ENCODE measurements around the gene COL9A2. TPM values are rescaled to one million over a fixed set of nuclear protein-coding genes. Genes with fewer than 3 reads are reported as not detected.

Gene COL9A2
- total and polyA plus RNA-seq, 2 donors (not counting 3 experiments of a cell fraction or from before 2014, with no cell fraction given), result 0.64 to 0.69 TPM

- CTCF ChIA-PET, result interaction anchor here (1.2 to 2.9 kb wide), 2 partner anchors 50 to 139 kb away, joined by 3 to 8 read pairs; no protein-coding TSS in a partner anchor
- peaks cover 10 to 17% of the 10 kb centered on the region in 2 experiments for H3K36me3 ChIP-seq (ENCODE audit: control insufficient read depth in 2 of 2, extremely low read depth in 1 of 2, insufficient read depth in 2 of 2, low read length in 2 of 2)
- no TSS peak for BruUV-seq (replicated peaks)
Observed at GRCh38 chr1:40265298-40265697, 51.8 kb downstream of the COL9A2 start.

More at GRCh38 chr1:40265298-40265697, 51.8 kb downstream of the COL9A2 start:
- DNase-seq (ENCODE audit: low read depth, low spot score), result no peak
- no peaks in the 10 kb centered on the region for H3K4me1 ChIP-seq (ENCODE audit: control insufficient read depth, extremely low read depth, insufficient read depth, low read length)
- no peaks in the 10 kb centered on the region for H3K9me1 ChIP-seq (replicated peaks; ENCODE audit: control insufficient read depth, extremely low read depth, insufficient read depth, low read length)
- no peak overlapping the region for H2AFZ ChIP-seq (ENCODE audit: low read depth, low read length)
- no peak overlapping the region for H3K9ac ChIP-seq (replicated peaks; ENCODE audit: extremely low read depth, insufficient read depth, low read length)
- H4K20me1 ChIP-seq (replicated peaks; ENCODE audit: control insufficient read depth, extremely low read depth, insufficient read depth, low read length), result no peaks in the 10 kb centered on the region
- dilution Hi-C loops (cut with MboI; ENCODE audit: extremely low pct_ligation_motif_present, low sequenced_read_pairs) (no loop called here), intact Hi-C loops (cut with micrococcal nuclease) (no loop called here)
- H3K4me2 ChIP-seq (ENCODE audit: insufficient read depth, low read length), result no peak overlapping the region
- no peak for FAIRE-seq
- no peak overlapping the region for H3K4me3 ChIP-seq (replicated peaks in 1 of 3; ENCODE audit: insufficient read depth in 1 of 3, low read depth in 1 of 3, low read length in 3 of 3)
- H3K79me2 ChIP-seq (ENCODE audit: control insufficient read depth, insufficient read depth, low read length), result peaks cover 13% of the 10 kb centered on the region
- no peaks in the 10 kb centered on the region for H3K9me3 ChIP-seq (replicated peaks; ENCODE audit: control insufficient read depth, insufficient read depth, low read length)
- H3K27me3 ChIP-seq (ENCODE audit: control insufficient read depth in 2 of 2, insufficient read depth in 2 of 2, low read length in 2 of 2), result no peaks in the 10 kb centered on the region
- POLR2A ChIA-PET, result no interaction called here
- TF ChIP-seq MAX (IDR thresholded peaks at IDR 0.05; ENCODE audit: insufficient read depth, insufficient read length) (no peak), CTCF (IDR thresholded peaks at IDR 0.05; ENCODE audit: extremely low read depth in 1 of 2, insufficient read depth in 1 of 2, low read depth in 1 of 2, low read length in 2 of 2) (no peak), POLR2A (IDR thresholded peaks at IDR 0.05; ENCODE audit: low read depth, low read length) (no peak), MYC (IDR thresholded peaks at IDR 0.05; ENCODE audit: low read depth, low read length) (no peak), GATA2 (IDR thresholded peaks at IDR 0.05; ENCODE audit: insufficient read depth, insufficient read length, low read depth, low read length) (no peak), FOS (IDR thresholded peaks at IDR 0.05; ENCODE audit: borderline replicate concordance, insufficient read depth, low read length) (no peak), POLR2AphosphoS5 (IDR thresholded peaks at IDR 0.05; ENCODE audit: insufficient read depth, low read depth, low read length) (no peak), JUN (IDR thresholded peaks at IDR 0.05; ENCODE audit: borderline replicate concordance, insufficient read depth, insufficient read length, low read depth) (no peak), EZH2 (IDR thresholded peaks at IDR 0.05; ENCODE audit: borderline replicate concordance, low read depth, low read length, severe bottlenecking) (no peak)
- H3K27ac ChIP-seq (ENCODE audit: insufficient read depth, low read depth, low read length), result no peak overlapping the region
